ENCODE measurements around the gene RYR1. TPM values are rescaled to one million over a fixed set of nuclear protein-coding genes. Genes with fewer than 3 reads are reported as not detected.

Gene RYR1
- total RNA-seq, 1 experiment from 2014 or later = not detected

DNA sequence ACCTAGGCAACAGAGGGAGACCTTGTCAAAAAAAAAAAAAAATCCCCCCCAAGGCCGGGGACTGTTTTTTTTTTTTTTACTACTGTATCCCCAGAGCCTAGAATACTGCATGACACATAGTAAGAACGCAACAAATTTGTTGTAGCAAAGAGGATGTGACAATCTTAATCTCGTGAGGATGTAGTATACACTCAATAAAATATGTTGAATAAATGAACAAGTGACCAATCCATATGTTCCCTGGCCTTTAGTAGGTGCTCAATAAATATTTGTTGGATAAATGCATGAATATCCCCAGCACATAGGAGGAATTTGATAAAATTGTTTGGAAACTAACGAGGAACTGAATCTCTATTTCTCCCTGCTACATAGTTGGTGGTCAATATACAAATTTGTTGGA lies 108.5 kb downstream of the RYR1 start:
- ATAC-seq = no peak
- H2AFZ ChIP-seq (ENCODE audit: low read length) = no peak overlapping the region
- H3K9me2 ChIP-seq (replicated peaks; ENCODE audit: low read length) = no peaks in the 10 kb centered on the region
- no peak for DNase-seq
- ChIA-PET CTCF (no interaction called here), POLR2A (ENCODE audit: unreplicated experiment) (no interaction called here)
- no peak overlapping the region for H3K9ac ChIP-seq (ENCODE audit: low read length)
- H3K4me1 ChIP-seq (ENCODE audit: insufficient read depth, low read length) = peaks cover 4% of the 10 kb centered on the region; the same call in 1 of the 2 replicates
- H3K36me3 ChIP-seq (ENCODE audit: low read depth, low read length) = no peaks in the 10 kb centered on the region
- H3K4me2 ChIP-seq (ENCODE audit: low read length) = no peak overlapping the region
- H3K4me3 ChIP-seq (ENCODE audit: low read length) = no peak overlapping the region
- no peaks in the 10 kb centered on the region for H3F3A ChIP-seq (ENCODE audit: low read length, unreplicated experiment)
- no TSS peak for BruUV-seq (replicated peaks)
- H4K20me1 ChIP-seq (ENCODE audit: low read length) = no peaks in the 10 kb centered on the region
- H3K79me2 ChIP-seq (ENCODE audit: low read length) = no peaks in the 10 kb centered on the region
- H3K9me3 ChIP-seq (ENCODE audit: low read length) = no peaks in the 10 kb centered on the region
- intact Hi-C loops (cut with micrococcal nuclease) = loop anchor here (10.0 kb wide), 1 partner anchor 393 kb away; the partner anchor contains the start of genes MRPS12 and SARS2
- TF ChIP-seq EZH2 (IDR thresholded peaks at IDR 0.05; ENCODE audit: low read length, unreplicated experiment) = no peak
- TF ChIP-seq, protein P1, sequence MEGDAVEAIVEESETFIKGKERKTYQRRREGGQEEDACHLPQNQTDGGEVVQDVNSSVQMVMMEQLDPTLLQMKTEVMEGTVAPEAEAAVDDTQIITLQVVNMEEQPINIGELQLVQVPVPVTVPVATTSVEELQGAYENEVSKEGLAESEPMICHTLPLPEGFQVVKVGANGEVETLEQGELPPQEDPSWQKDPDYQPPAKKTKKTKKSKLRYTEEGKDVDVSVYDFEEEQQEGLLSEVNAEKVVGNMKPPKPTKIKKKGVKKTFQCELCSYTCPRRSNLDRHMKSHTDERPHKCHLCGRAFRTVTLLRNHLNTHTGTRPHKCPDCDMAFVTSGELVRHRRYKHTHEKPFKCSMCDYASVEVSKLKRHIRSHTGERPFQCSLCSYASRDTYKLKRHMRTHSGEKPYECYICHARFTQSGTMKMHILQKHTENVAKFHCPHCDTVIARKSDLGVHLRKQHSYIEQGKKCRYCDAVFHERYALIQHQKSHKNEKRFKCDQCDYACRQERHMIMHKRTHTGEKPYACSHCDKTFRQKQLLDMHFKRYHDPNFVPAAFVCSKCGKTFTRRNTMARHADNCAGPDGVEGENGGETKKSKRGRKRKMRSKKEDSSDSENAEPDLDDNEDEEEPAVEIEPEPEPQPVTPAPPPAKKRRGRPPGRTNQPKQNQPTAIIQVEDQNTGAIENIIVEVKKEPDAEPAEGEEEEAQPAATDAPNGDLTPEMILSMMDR (conservative IDR thresholded peaks at IDR 0.05; ENCODE audit: low read depth, low read length) = no peak
- no peak for TF ChIP-seq EZH2phosphoT487 (IDR thresholded peaks at IDR 0.05; ENCODE audit: borderline replicate concordance, low read length)
- H3K27ac ChIP-seq (ENCODE audit: low read length) = no peak overlapping the region
- no peaks in the 10 kb centered on the region for H3K27me3 ChIP-seq (ENCODE audit: low read length)

- ATAC-seq (no peak), DNase-seq (no peak)
- intact Hi-C loops (cut with micrococcal nuclease) = loop anchor here (10.0 kb wide), 1 partner anchor 391 kb away; the partner anchor contains the start of genes MRPS12 and SARS2
- Histone ChIP-seq H3K9ac (ENCODE audit: low read length) (no peak overlapping the region), H3K4me1 (ENCODE audit: insufficient read depth, low read length) (peaks cover 4% of the 10 kb centered on the region; the same call in 1 of the 2 replicates), H3K27ac (ENCODE audit: low read length) (no peak overlapping the region), H3F3A (ENCODE audit: low read length, unreplicated experiment) (no peaks in the 10 kb centered on the region), H3K27me3 (ENCODE audit: low read length) (no peaks in the 10 kb centered on the region), H3K9me2 (replicated peaks; ENCODE audit: low read length) (no peaks in the 10 kb centered on the region), H4K20me1 (ENCODE audit: low read length) (no peaks in the 10 kb centered on the region), H3K36me3 (ENCODE audit: low read depth, low read length) (no peaks in the 10 kb centered on the region), H3K9me3 (ENCODE audit: low read length) (no peaks in the 10 kb centered on the region), H2AFZ (ENCODE audit: low read length) (no peak overlapping the region), H3K79me2 (ENCODE audit: low read length) (no peaks in the 10 kb centered on the region), H3K4me3 (ENCODE audit: low read length) (no peak overlapping the region), H3K4me2 (ENCODE audit: low read length) (no peak overlapping the region)
- BruUV-seq (replicated peaks) = no TSS peak
- POLR2A ChIA-PET (ENCODE audit: unreplicated experiment) = interaction anchor here (0.6 to 0.7 kb wide), 2 partner anchors 294 to 298 kb away, joined by 4 to 11 read pairs; no protein-coding TSS in a partner anchor
- CTCF ChIA-PET = interaction anchor here (0.6 kb wide), 1 partner anchor 387 kb away, joined by 3 read pairs; the partner anchor contains the start of gene SARS2
- TF ChIP-seq, protein P1 (conservative IDR thresholded peaks at IDR 0.05; ENCODE audit: low read depth, low read length) = no peak
- no peak for TF ChIP-seq EZH2phosphoT487 (IDR thresholded peaks at IDR 0.05; ENCODE audit: borderline replicate concordance, low read length)
- TF ChIP-seq EZH2 (IDR thresholded peaks at IDR 0.05; ENCODE audit: low read length, unreplicated experiment) = no peak
Observed at GRCh38 chr19:38543286-38543806, 109.9 kb downstream of the RYR1 start.

Data from PC-3 (cell line).